ENCODE results near the gene VKORC1. TPM values are rescaled to one million over a fixed set of nuclear protein-coding genes. Genes with fewer than 3 reads are reported as not detected.

VKORC1 gene
- total RNA-seq, 1 donor from 2014 or later: 72.7 TPM

GRCh38 chr16:31084584-31085302 is 9.9 kb downstream of the VKORC1 start:
- H3K4me1 ChIP-seq: no peaks in the 10 kb centered on the region
- ATAC-seq: no peak
- H3K9me3 ChIP-seq: no peaks in the 10 kb centered on the region
- DNase-seq: no peak
- TF ChIP-seq CTCF (IDR thresholded peaks at IDR 0.05): no peak
- intact Hi-C loops (cut with DNase I): no loop called here
- H3K36me3 ChIP-seq: peaks cover 38% of the 10 kb centered on the region
- no peaks in the 10 kb centered on the region for H3K27me3 ChIP-seq
- no peak overlapping the region for H3K4me3 ChIP-seq
- no peak overlapping the region for H3K27ac ChIP-seq

- peak; percentile 65 for ATAC-seq
- no peak for DNase-seq
- no peak overlapping the region for H3K4me3 ChIP-seq
- peaks cover 45% of the 10 kb centered on the region for H3K36me3 ChIP-seq
- no peaks in the 10 kb centered on the region for H3K27me3 ChIP-seq
- no peak overlapping the region for H3K27ac ChIP-seq
- no peak for TF ChIP-seq CTCF (IDR thresholded peaks at IDR 0.05)
- H3K9me3 ChIP-seq: no peaks in the 10 kb centered on the region
- no peaks in the 10 kb centered on the region for H3K4me1 ChIP-seq
- intact Hi-C loops (cut with DNase I): no loop called here
Observed at GRCh38 chr16:31083981-31084380, 10.6 kb downstream of the VKORC1 start.

GRCh38 chr16:31083556-31083955 is 11.0 kb downstream of the VKORC1 start:
- H3K27me3 ChIP-seq: no peaks in the 10 kb centered on the region
- no peak overlapping the region for H3K27ac ChIP-seq
- no peak for ATAC-seq
- TF ChIP-seq CTCF (IDR thresholded peaks at IDR 0.05): no peak
- peaks cover 49% of the 10 kb centered on the region for H3K36me3 ChIP-seq
- intact Hi-C loops (cut with DNase I): no loop called here
- DNase-seq: no peak
- no peaks in the 10 kb centered on the region for H3K4me1 ChIP-seq
- H3K4me3 ChIP-seq: no peak overlapping the region
- no peaks in the 10 kb centered on the region for H3K9me3 ChIP-seq

- DNase-seq (no peak), ATAC-seq (no peak)
- H3K36me3 ChIP-seq: peaks cover 54% of the 10 kb centered on the region
- intact Hi-C loops (cut with DNase I): no loop called here
- no peak for TF ChIP-seq CTCF (IDR thresholded peaks at IDR 0.05)
- no peaks in the 10 kb centered on the region for H3K27me3 ChIP-seq
- H3K27ac ChIP-seq: no peak overlapping the region
- H3K4me3 ChIP-seq: no peak overlapping the region
- H3K4me1 ChIP-seq: no peaks in the 10 kb centered on the region
- H3K9me3 ChIP-seq: no peaks in the 10 kb centered on the region
Observed at GRCh38 chr16:31083081-31083480, 11.5 kb downstream of the VKORC1 start.

GRCh38 chr16:31082368-31083045 is 12.1 kb downstream of the VKORC1 start:
- H3K36me3 ChIP-seq: peaks cover 60% of the 10 kb centered on the region
- H3K4me1 ChIP-seq: no peaks in the 10 kb centered on the region
- no peaks in the 10 kb centered on the region for H3K9me3 ChIP-seq
- ATAC-seq (no peak), DNase-seq (no peak)
- intact Hi-C loops (cut with DNase I): no loop called here
- no peak for TF ChIP-seq CTCF (IDR thresholded peaks at IDR 0.05)
- no peak overlapping the region for H3K27ac ChIP-seq
- H3K27me3 ChIP-seq: no peaks in the 10 kb centered on the region
- no peak overlapping the region for H3K4me3 ChIP-seq
